HFFc6 (cell line): ENCODE data around the gene ITPR1. TPM values are rescaled to one million over a fixed set of nuclear protein-coding genes. Genes with fewer than 3 reads are reported as not detected.

Experiments used
- DNase-seq: peaks from one replicate; pipeline ENCODE4 v3.0.0-alpha.2; 2018
- H3K27ac Mint-ChIP-seq: 2 replicates; pipeline ENCODE4 v1.8.0; 2020; ENCODE audit warnings: mild to moderate bottlenecking, mixed read lengths
- H3K27me3 Mint-ChIP-seq: 2 replicates; pipeline ENCODE4 v1.8.0; 2021; ENCODE audit warnings: mild to moderate bottlenecking, moderate library complexity, mixed read lengths; ENCODE audit not compliant: insufficient read depth
- H3K36me3 Mint-ChIP-seq: 2 replicates; pipeline ENCODE4 v1.8.0; 2021; ENCODE audit warnings: low read depth, mixed read lengths
- H3K4me1 Mint-ChIP-seq: 2 replicates; pipeline ENCODE4 v1.8.0; 2020; ENCODE audit warnings: low read depth, mixed read lengths
- H3K4me3 Mint-ChIP-seq: 2 replicates; pipeline ENCODE4 v1.8.0; 2020; ENCODE audit warnings: mild to moderate bottlenecking, moderate library complexity, mixed read lengths
- H3K9me3 Mint-ChIP-seq: 2 replicates; pipeline ENCODE4 v1.8.0; 2020; ENCODE audit warnings: mild to moderate bottlenecking, mixed read lengths
- total RNA-seq, 6 experiments: library from RNA; stranded (reverse); fragmentation: NEBNext Ultra II Directional; extraction: Animal tissue kit (Norgen Biotek cat#: 25700); gene quantifications; 2 replicates in 1 of 6; 3 replicates in 5 of 6; pipeline ENCODE4 v1.2.3, GENCODE V29; 2021
- TF ChIP-seq, protein P1 (sequence below): fragments of 200-600 bp; sonication (generic); IDR thresholded peaks from 2 replicates; pipeline ENCODE4 v1.5.0; 2021; ENCODE audit warnings: antibody characterized with exemption, mild to moderate bottlenecking

Gene ITPR1
- total RNA-seq, 6 experiments from 2014 or later: 4.9 to 8.3 (median 6.1) TPM

DNA sequence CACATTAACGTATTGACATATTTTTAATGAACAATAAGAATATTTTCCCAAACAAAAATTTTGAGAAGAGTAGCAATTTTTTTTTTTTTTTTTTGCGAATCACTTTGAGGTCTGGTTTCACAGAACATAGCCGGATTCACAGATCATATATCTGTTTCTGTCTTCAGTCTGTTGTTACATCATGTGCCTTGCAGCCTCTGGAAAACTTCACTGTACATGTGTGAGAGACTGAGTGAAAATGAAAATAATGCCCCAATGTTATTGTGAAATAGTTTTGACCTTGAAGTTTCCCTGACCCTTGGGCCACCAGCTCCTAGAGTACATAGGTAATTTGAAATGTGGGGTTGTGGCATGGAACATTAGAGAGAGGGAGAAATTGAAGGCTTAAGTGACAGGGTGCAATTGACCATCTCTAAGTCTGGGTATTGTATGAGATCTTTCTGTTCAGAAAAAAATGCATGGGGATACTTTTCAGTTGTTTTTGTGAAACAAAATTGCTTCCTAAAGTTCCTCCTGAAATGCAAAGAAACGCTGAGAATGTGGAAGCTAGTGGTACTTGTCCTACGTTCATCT, 14.0 kb downstream of the ITPR1 start:
- H3K4me1 Mint-ChIP-seq: peaks cover 15% of the 10 kb centered on the region
- H3K4me3 Mint-ChIP-seq: no peak overlapping the region
- no peaks in the 10 kb centered on the region for H3K36me3 Mint-ChIP-seq
- TF ChIP-seq, protein P1, sequence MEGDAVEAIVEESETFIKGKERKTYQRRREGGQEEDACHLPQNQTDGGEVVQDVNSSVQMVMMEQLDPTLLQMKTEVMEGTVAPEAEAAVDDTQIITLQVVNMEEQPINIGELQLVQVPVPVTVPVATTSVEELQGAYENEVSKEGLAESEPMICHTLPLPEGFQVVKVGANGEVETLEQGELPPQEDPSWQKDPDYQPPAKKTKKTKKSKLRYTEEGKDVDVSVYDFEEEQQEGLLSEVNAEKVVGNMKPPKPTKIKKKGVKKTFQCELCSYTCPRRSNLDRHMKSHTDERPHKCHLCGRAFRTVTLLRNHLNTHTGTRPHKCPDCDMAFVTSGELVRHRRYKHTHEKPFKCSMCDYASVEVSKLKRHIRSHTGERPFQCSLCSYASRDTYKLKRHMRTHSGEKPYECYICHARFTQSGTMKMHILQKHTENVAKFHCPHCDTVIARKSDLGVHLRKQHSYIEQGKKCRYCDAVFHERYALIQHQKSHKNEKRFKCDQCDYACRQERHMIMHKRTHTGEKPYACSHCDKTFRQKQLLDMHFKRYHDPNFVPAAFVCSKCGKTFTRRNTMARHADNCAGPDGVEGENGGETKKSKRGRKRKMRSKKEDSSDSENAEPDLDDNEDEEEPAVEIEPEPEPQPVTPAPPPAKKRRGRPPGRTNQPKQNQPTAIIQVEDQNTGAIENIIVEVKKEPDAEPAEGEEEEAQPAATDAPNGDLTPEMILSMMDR: no peak
- no peaks in the 10 kb centered on the region for H3K9me3 Mint-ChIP-seq
- no peak for DNase-seq
- H3K27ac Mint-ChIP-seq: no peak overlapping the region
- H3K27me3 Mint-ChIP-seq: peaks cover 4% of the 10 kb centered on the region

DNA sequence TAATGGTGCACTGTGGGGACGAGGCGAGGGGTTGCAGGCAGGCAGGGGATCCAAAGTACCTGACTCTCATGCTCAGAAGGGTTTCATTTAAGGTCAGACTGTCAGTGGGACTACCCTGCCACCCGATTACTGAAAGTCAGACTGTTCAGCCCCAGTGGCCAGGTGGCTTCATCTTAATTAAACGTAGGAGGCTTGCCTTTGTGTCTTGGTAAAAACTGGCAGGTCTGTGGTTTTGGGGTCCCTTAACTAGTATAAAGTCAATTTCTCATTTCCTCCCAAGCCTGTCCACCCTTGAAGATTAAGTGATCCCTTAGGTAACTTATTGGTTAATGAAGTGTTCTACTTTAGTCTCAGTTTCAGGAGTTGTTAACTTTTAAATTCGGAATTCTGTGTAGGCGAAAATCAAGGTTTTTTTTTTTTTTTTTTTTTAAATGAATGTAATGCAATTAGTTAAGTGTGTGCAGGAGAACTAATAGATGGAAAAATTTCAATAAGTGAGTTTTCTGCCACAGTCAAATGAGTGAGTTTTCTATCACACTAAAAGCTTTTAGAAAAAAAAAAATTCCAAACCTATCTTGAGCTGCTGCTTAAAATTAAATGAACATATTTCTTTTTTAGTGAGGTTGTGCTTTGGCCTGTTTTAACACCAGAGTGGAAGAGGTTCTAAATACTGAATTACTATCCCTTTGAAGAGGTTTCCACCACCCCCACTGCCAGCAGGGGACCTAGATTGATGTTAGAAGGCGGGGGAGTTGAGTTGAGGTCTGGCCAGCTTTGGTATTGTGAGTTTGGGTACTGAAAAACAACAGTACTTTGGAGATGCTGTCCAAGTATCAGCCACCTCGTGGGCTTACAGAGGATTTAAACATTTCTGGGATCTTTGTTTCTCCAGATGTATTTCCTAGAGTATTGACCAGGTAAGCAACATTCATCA, 15.2 kb downstream of the ITPR1 start:
- H3K9me3 Mint-ChIP-seq: no peaks in the 10 kb centered on the region
- TF ChIP-seq, protein P1: no peak
- DNase-seq: no peak
- H3K4me3 Mint-ChIP-seq: no peak overlapping the region
- H3K27me3 Mint-ChIP-seq: peaks cover 4% of the 10 kb centered on the region
- H3K36me3 Mint-ChIP-seq: no peaks in the 10 kb centered on the region
- peaks cover 15% of the 10 kb centered on the region for H3K4me1 Mint-ChIP-seq
- no peak overlapping the region for H3K27ac Mint-ChIP-seq

DNA sequence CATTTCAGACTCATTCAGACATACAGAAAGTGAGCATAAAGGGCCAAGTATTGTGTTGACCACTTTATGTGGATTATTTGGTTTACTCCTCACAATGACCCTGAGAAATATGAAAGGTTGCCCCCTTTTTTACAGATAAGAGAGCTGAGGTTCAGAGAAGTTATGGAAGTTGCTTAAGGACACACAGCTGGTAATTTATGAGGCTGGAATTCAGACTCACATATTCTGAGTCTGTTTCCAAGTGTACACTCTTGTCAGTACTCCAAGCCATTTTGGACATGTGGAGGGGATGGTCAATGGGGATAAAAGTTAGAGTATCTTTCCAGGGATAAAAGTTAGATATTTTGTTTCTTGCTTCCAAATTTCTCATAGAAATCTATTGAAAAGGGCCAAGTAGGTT, 15.9 kb downstream of the ITPR1 start:
- H3K4me1 Mint-ChIP-seq: peaks cover 12% of the 10 kb centered on the region
- H3K27me3 Mint-ChIP-seq: peaks cover 4% of the 10 kb centered on the region
- TF ChIP-seq, protein P1: no peak
- H3K4me3 Mint-ChIP-seq: no peak overlapping the region
- no peaks in the 10 kb centered on the region for H3K36me3 Mint-ChIP-seq
- H3K9me3 Mint-ChIP-seq: no peaks in the 10 kb centered on the region
- no peak for DNase-seq
- H3K27ac Mint-ChIP-seq: no peak overlapping the region

DNA sequence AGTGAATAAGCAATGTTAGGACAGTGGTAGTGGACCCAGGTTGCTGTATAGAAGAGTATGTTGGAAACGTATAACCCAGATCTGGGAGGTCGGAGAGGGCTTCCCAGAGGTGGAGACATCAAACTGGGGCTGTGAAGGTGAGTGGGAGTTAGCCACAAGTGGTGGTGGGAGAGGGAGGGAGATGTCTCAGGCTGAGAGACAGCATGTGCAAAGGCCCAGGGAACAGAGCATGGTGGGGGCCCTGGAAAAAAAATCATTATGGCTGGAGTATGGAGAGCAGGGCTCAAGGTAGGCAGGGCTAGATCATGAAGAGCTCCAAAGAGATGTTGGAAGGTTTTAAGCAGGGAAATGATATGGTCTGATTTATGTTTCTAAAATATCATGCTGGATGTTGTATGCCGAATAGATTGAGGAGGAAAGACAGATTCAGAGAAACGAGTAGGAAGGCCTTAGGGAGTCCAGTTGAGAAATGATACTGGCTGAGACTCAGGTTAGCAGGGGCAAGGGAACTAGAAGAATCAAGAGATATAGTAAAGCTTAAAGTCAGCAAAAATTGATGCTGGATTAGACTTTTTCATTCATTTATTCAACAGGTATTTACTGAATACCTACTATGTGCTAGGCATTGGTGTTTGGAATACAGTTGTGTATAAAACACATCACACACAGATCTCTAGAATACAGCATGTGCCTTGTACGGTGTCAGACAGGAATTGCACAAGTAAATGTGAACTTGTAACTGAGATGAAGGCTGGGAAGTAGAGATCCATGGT, 17.0 kb downstream of the ITPR1 start:
- Mint-ChIP-seq H3K27ac (no peak overlapping the region), H3K4me3 (no peak overlapping the region), H3K36me3 (no peaks in the 10 kb centered on the region), H3K4me1 (peaks cover under 1% of the 10 kb centered on the region; the same call in 1 of the 2 replicates), H3K27me3 (peaks cover 4% of the 10 kb centered on the region), H3K9me3 (no peaks in the 10 kb centered on the region)
- TF ChIP-seq, protein P1: no peak
- no peak for DNase-seq

DNA sequence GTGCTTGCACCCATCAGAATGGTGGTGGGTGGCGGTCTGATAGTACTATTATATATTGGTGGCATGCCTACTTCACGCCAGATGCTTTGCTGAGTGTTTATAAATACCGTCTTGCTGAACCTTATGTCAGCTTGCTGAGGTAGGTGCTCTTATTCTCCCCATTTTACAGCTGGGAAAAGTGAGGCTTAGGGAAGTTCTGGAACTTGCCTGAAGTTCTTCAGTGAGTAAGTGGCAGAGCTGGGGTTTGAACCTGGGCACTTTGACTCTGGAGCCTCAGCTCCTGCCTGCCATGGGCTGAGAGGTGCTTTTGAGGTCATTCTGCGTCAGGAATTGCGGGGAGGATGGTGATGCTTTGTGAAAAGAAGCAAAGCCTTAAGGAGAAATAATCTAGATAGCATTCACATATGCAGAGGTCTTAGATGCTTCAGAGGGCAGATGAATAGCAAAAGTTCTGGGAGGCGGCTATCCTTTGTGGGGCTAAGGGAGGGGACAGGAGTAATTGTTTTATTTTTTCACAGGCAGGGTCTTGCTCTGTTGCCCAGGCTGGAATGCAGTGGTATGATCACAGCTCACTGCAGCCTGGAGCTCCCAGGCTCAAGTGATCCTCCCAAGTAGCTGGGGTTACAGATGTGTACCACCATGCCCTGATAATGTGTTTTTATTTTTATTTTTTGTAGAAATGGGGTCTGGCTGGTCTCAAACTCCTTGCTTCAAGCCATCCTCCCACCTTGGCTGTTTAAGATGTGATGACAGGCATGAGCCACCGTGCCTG, 18.5 kb downstream of the ITPR1 start:
- Mint-ChIP-seq H3K4me1 (no peaks in the 10 kb centered on the region), H3K9me3 (no peaks in the 10 kb centered on the region), H3K27me3 (peaks cover 4% of the 10 kb centered on the region), H3K36me3 (no peaks in the 10 kb centered on the region), H3K4me3 (no peak overlapping the region), H3K27ac (no peak overlapping the region)
- TF ChIP-seq, protein P1: no peak
- DNase-seq: no peak
